H4 (cell line): ENCODE results near the gene CTNNBL1. TPM values are rescaled to one million over a fixed set of nuclear protein-coding genes. Genes with fewer than 3 reads are reported as not detected.
"Not testable (repeated sequence)": the region's sequence is repeated elsewhere in the genome, so short reads cannot be mapped to it uniquely, and the experiment has no call there.

Source experiments
- DNase-seq: peaks from one replicate; pipeline ENCODE4 v3.0.0-alpha.2; 2015; ENCODE audit warnings: low spot score
- total RNA-seq: library from RNA; depleted of rRNA; stranded (reverse); fragments of >200 nt; shearing (Covaris generic); gene quantifications from 2 replicates; pipeline ENCODE4 v1.2.3, GENCODE V29; 2014

The CTNNBL1 gene
- total RNA-seq, 1 experiment from 2014 or later, result 39.8 TPM

- no peak for DNase-seq
Measured at GRCh38 chr20:37850724-37851355, 157.0 kb downstream of the CTNNBL1 start.

GRCh38 chr20:37852666-37853065 is 158.8 kb downstream of the CTNNBL1 start:
- DNase-seq, result no peak

- no peak for DNase-seq
Measured at GRCh38 chr20:37853823-37854375, 160.1 kb downstream of the CTNNBL1 start.

- not testable (repeated sequence) for DNase-seq
Measured at GRCh38 chr20:37856034-37856433, 162.2 kb downstream of the CTNNBL1 start.

- no peak for DNase-seq
Measured at GRCh38 chr20:37856932-37857660, 163.3 kb downstream of the CTNNBL1 start.

GRCh38 chr20:37859406-37860171 is 165.8 kb downstream of the CTNNBL1 start:
- no peak for DNase-seq

- DNase-seq, result no peak
Measured at GRCh38 chr20:37863289-37863688, 169.5 kb downstream of the CTNNBL1 start.

- DNase-seq, result no peak
Measured at GRCh38 chr20:37864298-37864697, 170.5 kb downstream of the CTNNBL1 start.

GRCh38 chr20:37866051-37866450 is 172.2 kb downstream of the CTNNBL1 start:
- DNase-seq, result no peak

- no peak for DNase-seq
Measured at GRCh38 chr20:37867289-37868195, 173.7 kb downstream of the CTNNBL1 start.

GRCh38 chr20:37868851-37869333 is 175.1 kb downstream of the CTNNBL1 start:
- no peak for DNase-seq

GRCh38 chr20:37869334-37869861 is 175.6 kb downstream of the CTNNBL1 start:
- no peak for DNase-seq

- DNase-seq, result no peak
Measured at GRCh38 chr20:37870294-37870693, 176.5 kb downstream of the CTNNBL1 start.

GRCh38 chr20:37871751-37872150 is 177.9 kb downstream of the CTNNBL1 start:
- DNase-seq, result no peak

- DNase-seq, result no peak
Measured at GRCh38 chr20:37872161-37872560, 178.3 kb downstream of the CTNNBL1 start.

- DNase-seq, result no peak
Measured at GRCh38 chr20:37873884-37874283, 180.1 kb downstream of the CTNNBL1 start.

- no peak for DNase-seq
Measured at GRCh38 chr20:37875460-37876175, 181.8 kb downstream of the CTNNBL1 start.

GRCh38 chr20:37876863-37877262 is 183.0 kb downstream of the CTNNBL1 start:
- no peak for DNase-seq

GRCh38 chr20:37877832-37878772 is 184.3 kb downstream of the CTNNBL1 start:
- DNase-seq, result no peak
